BJ (cell line): ENCODE results near the gene NAALADL2. TPM values are rescaled to one million over a fixed set of nuclear protein-coding genes. Genes with fewer than 3 reads are reported as not detected.
A peak's percentile ranks its signal among the peaks of the same experiment; 100 is the strongest.

Experiments used
- CTCF ChIA-PET: fragments of 350-600 bp; formaldehyde crosslinking; extraction: SDS; loops from one replicate; lab custom pipeline; 2021; ENCODE audit warnings: antibody characterized with exemption, inconsistent platforms; lab: Yijun Ruan, JAX
- POLR2A ChIA-PET: fragments of 300-600 bp; sonication (Branson Sonifier 250); formaldehyde crosslinking; extraction: SDS; loops from one replicate; lab custom pipeline; 2021; ENCODE audit warnings: antibody characterized with exemption; lab: Charles Lee
- DNase-seq: peaks from one replicate; pipeline ENCODE4 v3.0.0-alpha.2; 2011; ENCODE audit warnings: low read depth
- H3K27me3 ChIP-seq: 2 replicates; pipeline ENCODE4 v1.6.0; 2011; ENCODE audit warnings: low read length; ENCODE audit not compliant: control insufficient read depth, insufficient read depth
- H3K36me3 ChIP-seq: 2 replicates; pipeline ENCODE4 v1.5.1; 2011; ENCODE audit warnings: low read length; ENCODE audit not compliant: control insufficient read depth, insufficient read depth
- H3K4me3 ChIP-seq: 2 replicates; pipeline ENCODE4 v1.5.1; 2011; ENCODE audit warnings: low read depth, mild to moderate bottlenecking, control low read depth, low read length
- polyA plus RNA-seq: library from polyadenylated mRNA; depleted of rRNA; stranded (reverse); fragments of >200 nt; gene quantifications from 2 replicates; pipeline ENCODE4 v1.2.3, GENCODE V29; 2011
- TF ChIP-seq, protein P1 (sequence below): IDR thresholded peaks from 2 replicates; pipeline ENCODE4 v1.5.1; 2011; ENCODE audit warnings: low read depth, mild to moderate bottlenecking, control low read depth, inconsistent platforms, low read length, moderate library complexity; ENCODE audit not compliant: insufficient read depth

NAALADL2 gene
- polyA plus RNA-seq, 1 experiment, result 3.6 TPM

GRCh38 chr3:175713268-175713667, 854.1 kb downstream of the NAALADL2 start:
- CTCF ChIA-PET, result no interaction called here
- TF ChIP-seq, protein P1, sequence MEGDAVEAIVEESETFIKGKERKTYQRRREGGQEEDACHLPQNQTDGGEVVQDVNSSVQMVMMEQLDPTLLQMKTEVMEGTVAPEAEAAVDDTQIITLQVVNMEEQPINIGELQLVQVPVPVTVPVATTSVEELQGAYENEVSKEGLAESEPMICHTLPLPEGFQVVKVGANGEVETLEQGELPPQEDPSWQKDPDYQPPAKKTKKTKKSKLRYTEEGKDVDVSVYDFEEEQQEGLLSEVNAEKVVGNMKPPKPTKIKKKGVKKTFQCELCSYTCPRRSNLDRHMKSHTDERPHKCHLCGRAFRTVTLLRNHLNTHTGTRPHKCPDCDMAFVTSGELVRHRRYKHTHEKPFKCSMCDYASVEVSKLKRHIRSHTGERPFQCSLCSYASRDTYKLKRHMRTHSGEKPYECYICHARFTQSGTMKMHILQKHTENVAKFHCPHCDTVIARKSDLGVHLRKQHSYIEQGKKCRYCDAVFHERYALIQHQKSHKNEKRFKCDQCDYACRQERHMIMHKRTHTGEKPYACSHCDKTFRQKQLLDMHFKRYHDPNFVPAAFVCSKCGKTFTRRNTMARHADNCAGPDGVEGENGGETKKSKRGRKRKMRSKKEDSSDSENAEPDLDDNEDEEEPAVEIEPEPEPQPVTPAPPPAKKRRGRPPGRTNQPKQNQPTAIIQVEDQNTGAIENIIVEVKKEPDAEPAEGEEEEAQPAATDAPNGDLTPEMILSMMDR, result no peak
- Histone ChIP-seq H3K36me3 (no peaks in the 10 kb centered on the region), H3K27me3 (no peaks in the 10 kb centered on the region), H3K4me3 (no peak overlapping the region)
- no peak for DNase-seq
- POLR2A ChIA-PET, result no interaction called here

GRCh38 chr3:175716446-175716845, 857.3 kb downstream of the NAALADL2 start:
- peak; percentile 53 for DNase-seq
- H3K36me3 ChIP-seq, result no peaks in the 10 kb centered on the region
- CTCF ChIA-PET, result interaction anchor here (0.9 kb wide), 1 partner anchor 10 kb away, joined by 3 read pairs; no protein-coding TSS in a partner anchor
- POLR2A ChIA-PET, result interaction anchor here (0.6 kb wide), 1 partner anchor 44 kb away, joined by 3 read pairs; no protein-coding TSS in a partner anchor
- no peaks in the 10 kb centered on the region for H3K27me3 ChIP-seq
- no peak overlapping the region for H3K4me3 ChIP-seq
- TF ChIP-seq, protein P1, result no peak

DNA sequence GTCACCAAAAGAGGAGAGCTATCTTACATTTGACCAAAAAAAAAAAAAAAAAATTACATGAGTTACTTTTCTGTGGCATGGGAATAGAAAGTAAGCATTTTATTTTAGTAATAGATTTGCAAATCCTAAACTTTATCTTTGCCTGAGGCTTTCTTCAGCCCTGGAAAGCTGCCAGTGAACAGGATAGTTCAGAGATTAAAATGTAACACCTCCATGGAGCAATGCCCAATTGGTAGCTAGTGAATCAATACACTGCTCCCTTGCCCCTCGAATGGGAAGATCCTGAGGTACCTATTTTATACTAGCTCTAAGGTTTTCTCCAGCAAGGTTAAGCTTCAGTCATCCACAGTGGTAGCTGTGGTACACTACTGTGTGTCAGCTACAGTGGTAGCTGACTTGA, 867.1 kb downstream of the NAALADL2 start:
- TF ChIP-seq, protein P1, result no peak
- ChIA-PET CTCF (interaction anchor here (1.2 kb wide), 1 partner anchor 10 kb away, joined by 3 read pairs; no protein-coding TSS in a partner anchor), POLR2A (no interaction called here)
- no peaks in the 10 kb centered on the region for H3K36me3 ChIP-seq
- no peaks in the 10 kb centered on the region for H3K27me3 ChIP-seq
- no peak overlapping the region for H3K4me3 ChIP-seq
- no peak for DNase-seq

DNA sequence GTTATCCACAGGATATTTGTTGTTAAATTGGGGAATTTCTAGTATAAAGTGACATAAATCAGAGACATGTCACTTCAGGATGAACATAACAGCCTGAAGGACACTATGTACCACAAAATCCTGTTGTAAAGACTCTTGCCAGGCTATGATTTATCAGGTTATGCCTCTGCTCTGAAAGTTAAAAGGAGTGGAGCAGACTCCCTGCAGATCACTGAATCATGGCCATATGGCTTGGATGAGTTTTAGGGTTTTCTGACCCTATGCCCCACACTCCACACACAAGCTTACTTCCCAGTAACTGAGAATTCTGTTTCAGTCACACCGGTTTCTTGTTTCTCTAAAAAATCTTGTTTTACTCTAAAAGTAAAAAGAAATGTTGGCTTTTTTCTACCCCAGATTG, 869.4 kb downstream of the NAALADL2 start:
- ChIA-PET CTCF (no interaction called here), POLR2A (no interaction called here)
- Histone ChIP-seq H3K27me3 (no peaks in the 10 kb centered on the region), H3K4me3 (no peak overlapping the region), H3K36me3 (no peaks in the 10 kb centered on the region)
- TF ChIP-seq, protein P1, result no peak
- DNase-seq, result no peak

GRCh38 chr3:175729466-175729865, 870.3 kb downstream of the NAALADL2 start:
- no peaks in the 10 kb centered on the region for H3K36me3 ChIP-seq
- ChIA-PET CTCF (no interaction called here), POLR2A (interaction anchor here (0.6 kb wide), 2 partner anchors 62 to 1399 kb away, joined by 3 read pairs; no protein-coding TSS in a partner anchor)
- H3K4me3 ChIP-seq, result no peak overlapping the region
- no peaks in the 10 kb centered on the region for H3K27me3 ChIP-seq
- DNase-seq, result no peak
- TF ChIP-seq, protein P1, result no peak
